Measurements from ENCODE around the gene SPATA31D3. TPM values are rescaled to one million over a fixed set of nuclear protein-coding genes. Genes with fewer than 3 reads are reported as not detected.

Gene SPATA31D3
- total RNA-seq, 4 donors from 2014 or later, result not detected

DNA sequence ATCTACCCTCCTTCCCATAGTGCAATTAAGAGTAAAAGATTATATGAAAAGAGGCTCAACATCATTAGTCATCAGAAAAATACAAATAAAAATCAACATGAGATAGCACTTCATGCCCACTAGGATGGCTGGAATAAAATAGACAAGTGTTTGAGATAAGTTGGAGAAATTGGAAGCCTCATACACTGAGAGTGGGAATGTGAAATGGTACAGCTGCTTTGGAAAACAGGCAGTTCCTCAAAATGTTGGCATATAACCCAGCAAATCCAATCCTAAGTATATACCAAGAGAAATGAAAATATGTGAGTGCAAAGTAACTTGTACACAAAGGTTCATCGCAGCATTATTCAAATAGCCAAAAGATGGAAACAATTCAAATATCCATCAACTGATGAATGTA, 9.8 kb downstream of the SPATA31D3 start:
- Histone ChIP-seq H3K27ac (no peak overlapping the region), H3K4me3 (no peak overlapping the region), H3K36me3 (no peaks in the 10 kb centered on the region), H3K27me3 (no peaks in the 10 kb centered on the region), H3K4me1 (no peaks in the 10 kb centered on the region), H3K9me3 (peaks cover 0 to 31% (median 4%) of the 10 kb centered on the region in 4 donors)
- TF ChIP-seq POLR2A (IDR thresholded peaks at IDR 0.05) (no peak), EP300 (IDR thresholded peaks at IDR 0.05) (no peak)
- TF ChIP-seq, protein P1, sequence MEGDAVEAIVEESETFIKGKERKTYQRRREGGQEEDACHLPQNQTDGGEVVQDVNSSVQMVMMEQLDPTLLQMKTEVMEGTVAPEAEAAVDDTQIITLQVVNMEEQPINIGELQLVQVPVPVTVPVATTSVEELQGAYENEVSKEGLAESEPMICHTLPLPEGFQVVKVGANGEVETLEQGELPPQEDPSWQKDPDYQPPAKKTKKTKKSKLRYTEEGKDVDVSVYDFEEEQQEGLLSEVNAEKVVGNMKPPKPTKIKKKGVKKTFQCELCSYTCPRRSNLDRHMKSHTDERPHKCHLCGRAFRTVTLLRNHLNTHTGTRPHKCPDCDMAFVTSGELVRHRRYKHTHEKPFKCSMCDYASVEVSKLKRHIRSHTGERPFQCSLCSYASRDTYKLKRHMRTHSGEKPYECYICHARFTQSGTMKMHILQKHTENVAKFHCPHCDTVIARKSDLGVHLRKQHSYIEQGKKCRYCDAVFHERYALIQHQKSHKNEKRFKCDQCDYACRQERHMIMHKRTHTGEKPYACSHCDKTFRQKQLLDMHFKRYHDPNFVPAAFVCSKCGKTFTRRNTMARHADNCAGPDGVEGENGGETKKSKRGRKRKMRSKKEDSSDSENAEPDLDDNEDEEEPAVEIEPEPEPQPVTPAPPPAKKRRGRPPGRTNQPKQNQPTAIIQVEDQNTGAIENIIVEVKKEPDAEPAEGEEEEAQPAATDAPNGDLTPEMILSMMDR (IDR thresholded peaks at IDR 0.05), result no peak
- WGBS, 2 donors, result 97 to 100% methylated on average over 1 of the region's 1 CpG
- no peak for DNase-seq (ENCODE audit: low spot score in 2 of 2)

GRCh38 chr9:81955625-81956024, 12.3 kb downstream of the SPATA31D3 start:
- Histone ChIP-seq H3K4me1 (no peaks in the 10 kb centered on the region), H3K27me3 (no peaks in the 10 kb centered on the region), H3K4me3 (no peak overlapping the region), H3K9me3 (peaks cover 0 to 31% (median 4%) of the 10 kb centered on the region in 4 donors), H3K27ac (no peak overlapping the region), H3K36me3 (no peaks in the 10 kb centered on the region)
- DNase-seq (ENCODE audit: low spot score in 2 of 2), result no peak
- no peak for TF ChIP-seq POLR2A (IDR thresholded peaks at IDR 0.05)
- TF ChIP-seq EP300 (IDR thresholded peaks at IDR 0.05), result no peak
- TF ChIP-seq, protein P1 (IDR thresholded peaks at IDR 0.05), result no peak

DNA sequence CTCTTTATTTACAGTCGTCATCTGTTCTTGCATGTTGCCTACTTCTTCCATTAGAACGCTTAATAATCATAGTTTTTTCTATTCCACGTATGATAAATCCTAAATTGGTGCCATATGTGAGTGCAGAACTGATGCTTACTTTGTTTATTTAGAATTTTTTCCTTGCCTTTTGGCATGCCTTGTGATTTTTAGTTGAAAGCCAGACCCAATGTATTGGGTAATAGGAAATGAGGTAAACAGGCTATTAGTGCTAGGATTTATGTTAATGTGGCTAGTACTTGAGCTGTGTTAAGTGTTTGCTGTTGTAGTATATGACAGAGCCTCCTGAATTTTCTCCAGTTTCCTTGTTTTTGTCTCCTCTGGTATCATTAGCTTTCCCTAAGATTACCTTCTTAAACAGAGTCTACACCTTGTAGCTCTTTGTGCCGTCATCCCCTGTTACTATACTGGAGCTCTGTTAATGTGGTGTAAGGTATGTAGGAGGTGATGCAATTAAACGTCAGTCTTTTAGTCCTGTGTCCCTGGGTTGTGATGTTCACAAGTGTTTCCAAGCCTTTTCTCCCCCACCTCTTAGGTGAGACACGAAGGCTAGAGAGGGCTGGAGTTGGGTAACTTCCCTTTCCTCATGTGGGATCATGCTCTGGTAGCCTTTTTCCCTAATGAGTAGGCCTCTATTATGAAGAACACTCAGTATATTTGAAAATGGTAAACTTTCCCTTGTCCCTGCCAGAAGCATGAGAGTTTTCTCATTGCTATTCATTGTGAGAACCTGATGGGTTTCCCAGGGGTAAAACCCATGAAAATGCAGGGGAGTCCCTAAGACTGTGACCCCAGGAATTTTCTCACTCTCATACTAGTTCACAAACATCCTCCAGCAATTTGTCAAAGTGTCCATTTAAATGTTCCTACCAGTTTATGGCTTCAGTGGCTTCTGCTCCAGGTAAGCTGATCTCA, 21.2 kb downstream of the SPATA31D3 start:
- Histone ChIP-seq H3K27ac (no peak overlapping the region), H3K4me1 (no peaks in the 10 kb centered on the region), H3K9me3 (no peaks in the 10 kb centered on the region), H3K27me3 (no peaks in the 10 kb centered on the region), H3K36me3 (no peaks in the 10 kb centered on the region), H3K4me3 (no peak overlapping the region)
- no peak for DNase-seq (ENCODE audit: low spot score in 2 of 2)
- TF ChIP-seq EP300 (IDR thresholded peaks at IDR 0.05) (no peak), POLR2A (IDR thresholded peaks at IDR 0.05) (no peak)
- TF ChIP-seq, protein P1 (IDR thresholded peaks at IDR 0.05), result no peak
- 76 to 81% methylated on average over 6 of the region's 6 CpGs for WGBS, 2 donors

DNA sequence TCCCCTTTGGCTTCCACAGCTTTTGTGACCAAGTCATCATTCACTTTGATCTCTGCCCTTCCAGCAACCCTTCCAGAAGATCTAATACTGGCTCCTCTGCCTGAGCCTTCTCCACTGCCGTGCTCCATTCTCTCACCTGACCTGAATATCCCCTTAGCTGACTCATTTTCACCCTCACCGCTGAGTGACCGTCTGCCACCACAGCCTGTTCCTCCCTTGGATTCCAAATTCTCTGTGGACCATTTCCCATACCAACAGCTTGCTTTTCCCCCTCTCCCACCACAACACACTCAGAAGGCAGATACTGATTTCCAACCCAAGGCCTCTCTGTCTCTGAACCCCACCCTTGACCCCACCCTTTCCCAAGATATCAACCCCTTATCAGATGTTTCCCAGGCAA, 24.7 kb downstream of the SPATA31D3 start:
- H3K27ac ChIP-seq, result no peak overlapping the region
- no peaks in the 10 kb centered on the region for H3K9me3 ChIP-seq
- WGBS, 2 donors, result 95 to 96% methylated on average over 3 of the region's 3 CpGs
- no peak overlapping the region for H3K4me3 ChIP-seq
- H3K36me3 ChIP-seq, result no peaks in the 10 kb centered on the region
- DNase-seq (ENCODE audit: low spot score in 2 of 2), result no peak
- H3K4me1 ChIP-seq, result no peaks in the 10 kb centered on the region
- H3K27me3 ChIP-seq, result no peaks in the 10 kb centered on the region
- TF ChIP-seq POLR2A (IDR thresholded peaks at IDR 0.05) (no peak), EP300 (IDR thresholded peaks at IDR 0.05) (no peak)
- TF ChIP-seq, protein P1 (IDR thresholded peaks at IDR 0.05), result no peak

GRCh38 chr9:81969971-81970370, 26.7 kb downstream of the SPATA31D3 start:
- DNase-seq (ENCODE audit: low spot score in 2 of 2), result no peak

More at GRCh38 chr9:81969971-81970370, 26.7 kb downstream of the SPATA31D3 start:
- no peak overlapping the region for H3K27ac ChIP-seq
- H3K4me3 ChIP-seq, result no peak overlapping the region
- H3K27me3 ChIP-seq, result no peaks in the 10 kb centered on the region
- no peaks in the 10 kb centered on the region for H3K36me3 ChIP-seq
- no peaks in the 10 kb centered on the region for H3K4me1 ChIP-seq
- peaks cover 0 to 7% (median 0%) of the 10 kb centered on the region in 4 donors for H3K9me3 ChIP-seq
- TF ChIP-seq EP300 (IDR thresholded peaks at IDR 0.05), result no peak
- TF ChIP-seq, protein P1 (IDR thresholded peaks at IDR 0.05), result no peak
- TF ChIP-seq POLR2A (IDR thresholded peaks at IDR 0.05), result no peak
